HG03280 (cell line): ENCODE measurements around the gene PTPRO.
"Not testable (repeated sequence)": the region's sequence is repeated elsewhere in the genome, so short reads cannot be mapped to it uniquely, and the experiment has no call there.

Source experiments
- ATAC-seq: cut with Tn5 transposase; IDR thresholded peaks from one replicate; pipeline ENCODE4 v1.9.1; 2021; ENCODE audit warnings: mild to moderate bottlenecking, moderate library complexity; ENCODE audit not compliant: unreplicated experiment

Gene PTPRO

GRCh38 chr12:15599266-15600037, 277.1 kb downstream of the PTPRO start:
- ATAC-seq, result no peak

- no peak for ATAC-seq
These were observed 278.1 kb downstream of the PTPRO start for GRCh38 chr12:15600223-15600935.

- ATAC-seq, result no peak
These were observed 279.0 kb downstream of the PTPRO start for GRCh38 chr12:15601210-15601800.

- no peak for ATAC-seq
These were observed 279.9 kb downstream of the PTPRO start for GRCh38 chr12:15602051-15602672.

GRCh38 chr12:15603474-15604085, 281.3 kb downstream of the PTPRO start:
- no peak for ATAC-seq

GRCh38 chr12:15605881-15606590, 283.7 kb downstream of the PTPRO start:
- no peak for ATAC-seq

GRCh38 chr12:15608406-15608805, 286.1 kb downstream of the PTPRO start:
- no peak for ATAC-seq

- no peak for ATAC-seq
These were observed 286.6 kb downstream of the PTPRO start for GRCh38 chr12:15608941-15609340.

GRCh38 chr12:15613981-15614380, 291.7 kb downstream of the PTPRO start:
- no peak for ATAC-seq

GRCh38 chr12:15616495-15616894, 294.2 kb downstream of the PTPRO start:
- not testable (repeated sequence) for ATAC-seq

GRCh38 chr12:15620741-15621539, 298.6 kb downstream of the PTPRO start:
- no peak for ATAC-seq

GRCh38 chr12:15625075-15625474, 302.8 kb downstream of the PTPRO start:
- ATAC-seq, result no peak

- ATAC-seq, result no peak
These were observed 306.0 kb downstream of the PTPRO start for GRCh38 chr12:15627995-15628945.

GRCh38 chr12:15629108-15629507, 306.8 kb downstream of the PTPRO start:
- no peak for ATAC-seq

GRCh38 chr12:15629761-15630160, 307.5 kb downstream of the PTPRO start:
- no peak for ATAC-seq

- ATAC-seq, result no peak
These were observed 308.9 kb downstream of the PTPRO start for GRCh38 chr12:15631007-15631715.

GRCh38 chr12:15632708-15633107, 310.4 kb downstream of the PTPRO start:
- ATAC-seq, result no peak

- ATAC-seq, result no peak
These were observed 310.9 kb downstream of the PTPRO start for GRCh38 chr12:15633201-15633600.
